Smooth muscle cell (in vitro differentiated cells): ENCODE data around the gene RAB40C. TPM values are rescaled to one million over a fixed set of nuclear protein-coding genes. Genes with fewer than 3 reads are reported as not detected.

ENCODE experiments used
- DNase-seq: peaks from one replicate; lab custom pipeline; 2025; ENCODE audit not compliant: unreplicated experiment; lab: John Stamatoyannopoulos, UW
- H2AFZ ChIP-seq: fragments of 200-600 bp; sonication (generic); 2 replicates; pipeline ENCODE4 v1.6.0; 2016; ENCODE audit warnings: antibody characterized with exemption, low read depth, mild to moderate bottlenecking
- H3F3A ChIP-seq: fragments of 200-600 bp; sonication (generic); 2 replicates; pipeline ENCODE4 v1.6.0; 2017; ENCODE audit warnings: antibody characterized with exemption, low read depth
- H3K27ac ChIP-seq: fragments of 200-600 bp; sonication (generic); 2 replicates; pipeline ENCODE4 v1.5.1; 2016; ENCODE audit warnings: low read depth, mild to moderate bottlenecking
- H3K27me3 ChIP-seq: fragments of 200-600 bp; sonication (generic); 2 replicates; pipeline ENCODE4 v1.6.1; 2016; ENCODE audit warnings: low read depth, mild to moderate bottlenecking
- H3K36me3 ChIP-seq: fragments of 200-600 bp; sonication (generic); 2 replicates; pipeline ENCODE4 v1.5.1; 2016; ENCODE audit warnings: low read depth
- H3K4me1 ChIP-seq: fragments of 200-600 bp; sonication (generic); 2 replicates; pipeline ENCODE4 v1.5.1; 2016; ENCODE audit warnings: low read depth
- H3K4me2 ChIP-seq: fragments of 200-600 bp; sonication (generic); 2 replicates; pipeline ENCODE4 v1.6.0; 2016; ENCODE audit warnings: mild to moderate bottlenecking
- H3K4me3 ChIP-seq: fragments of 200-600 bp; sonication (generic); 2 replicates; pipeline ENCODE4 v1.5.1; 2016; ENCODE audit warnings: mild to moderate bottlenecking
- H3K79me2 ChIP-seq: fragments of 200-600 bp; sonication (generic); 2 replicates; pipeline ENCODE4 v1.6.0; 2016; ENCODE audit warnings: low read depth, mild to moderate bottlenecking
- H3K9ac ChIP-seq: fragments of 200-600 bp; sonication (generic); 2 replicates; pipeline ENCODE4 v1.6.0; 2016; ENCODE audit warnings: low read depth
- H3K9me3 ChIP-seq: fragments of 200-600 bp; sonication (generic); replicated peaks from 2 replicates; pipeline ENCODE4 v1.5.1; 2016; ENCODE audit warnings: low read depth
- H4K20me1 ChIP-seq: fragments of 200-600 bp; sonication (generic); 2 replicates; pipeline ENCODE4 v1.6.0; 2016; ENCODE audit warnings: low read depth
- CTCF ChIP-seq: fragments of 200-600 bp; sonication (generic); IDR thresholded peaks from 2 replicates; pipeline ENCODE4 v1.5.1; 2017; ENCODE audit warnings: borderline replicate concordance, mild to moderate bottlenecking, antibody characterized with exemption; ENCODE audit not compliant: insufficient read depth, poor library complexity, severe bottlenecking
- WGBS: methylation state at CpG from one replicate; pipeline ENCODE4 v1.1.7; 2016; ENCODE audit warnings: low lambda C conversion rate; 5-methylcytosine and 5-hydroxymethylcytosine counted together
- microRNA-seq: library from miRNA; unstranded; fragments of <30 nt; microRNA quantifications from one replicate; pipeline ENCODE4, GENCODE V29; 2016; ENCODE audit warnings: borderline number of aligned reads
- polyA plus RNA-seq: library from polyadenylated mRNA; unstranded; fragments of >200 nt; fragmentation: Nextera tagmentation; extraction: Ambion mirVana; gene quantifications from 2 replicates; pipeline ENCODE4 v1.2.1, GENCODE V29; 2016
- small RNA-seq: library from RNA; depleted of rRNA; stranded (forward); fragments of <200 nt; gene quantifications from one replicate; pipeline ENCODE3, GENCODE V24; 2014
- total RNA-seq: library from RNA; depleted of rRNA; stranded (reverse); fragments of >200 nt; gene quantifications from 2 replicates; pipeline ENCODE4 v1.2.3, GENCODE V29; 2014

Gene RAB40C
- total and polyA plus RNA-seq, 2 experiments from 2014 or later = 21.2 to 28.3 TPM

- no peak overlapping the region for H3K27ac ChIP-seq
- H3K27me3 ChIP-seq = no peaks in the 10 kb centered on the region
- no peaks in the 10 kb centered on the region for H3K36me3 ChIP-seq
- WGBS = 89% methylated on average over 19 of the region's 23 CpGs
- peaks cover 14% of the 10 kb centered on the region for H3K79me2 ChIP-seq
- H3K4me2 ChIP-seq = no peak overlapping the region
- no peak overlapping the region for H2AFZ ChIP-seq
- H3K4me1 ChIP-seq = peaks cover 15% of the 10 kb centered on the region
- peaks cover 31% of the 10 kb centered on the region for H4K20me1 ChIP-seq
- no peak overlapping the region for H3K9ac ChIP-seq
- no peak overlapping the region for H3K4me3 ChIP-seq
- peaks cover 4% of the 10 kb centered on the region for H3F3A ChIP-seq
- TF ChIP-seq CTCF = no peak
- DNase-seq = no peak
- H3K9me3 ChIP-seq = no peaks in the 10 kb centered on the region
Observed at GRCh38 chr16:676913-677312, 87.0 kb downstream of the RAB40C start.

- Histone ChIP-seq H3K27ac (no peak overlapping the region), H3F3A (peaks cover 4% of the 10 kb centered on the region), H3K36me3 (no peaks in the 10 kb centered on the region), H3K4me1 (peaks cover 15% of the 10 kb centered on the region), H3K9me3 (no peaks in the 10 kb centered on the region), H3K27me3 (no peaks in the 10 kb centered on the region), H3K4me2 (no peak overlapping the region), H3K4me3 (no peak overlapping the region), H2AFZ (no peak overlapping the region), H3K9ac (no peak overlapping the region), H3K79me2 (peaks cover 20% of the 10 kb centered on the region), H4K20me1 (peaks cover 31% of the 10 kb centered on the region)
- no peak for TF ChIP-seq CTCF
- DNase-seq = no peak
- 94% methylated on average over 45 of the region's 57 CpGs for WGBS
Observed at GRCh38 chr16:677316-678190, 87.7 kb downstream of the RAB40C start.

- peaks cover 37% of the 10 kb centered on the region for H4K20me1 ChIP-seq
- no peaks in the 10 kb centered on the region for H3K36me3 ChIP-seq
- H3K27ac ChIP-seq = no peak overlapping the region
- WGBS = 95% methylated on average over 19 of the region's 21 CpGs
- peak overlapping the region; percentile 83 for H3K4me2 ChIP-seq
- no peak overlapping the region for H3K4me3 ChIP-seq
- H3K4me1 ChIP-seq = peaks cover 20% of the 10 kb centered on the region
- no peak for TF ChIP-seq CTCF
- no peaks in the 10 kb centered on the region for H3K9me3 ChIP-seq
- H3K9ac ChIP-seq = no peak overlapping the region
- DNase-seq = no peak
- H3K27me3 ChIP-seq = no peaks in the 10 kb centered on the region
- no peak overlapping the region for H2AFZ ChIP-seq
- H3K79me2 ChIP-seq = peaks cover 28% of the 10 kb centered on the region
- peaks cover 4% of the 10 kb centered on the region for H3F3A ChIP-seq
Observed at GRCh38 chr16:678209-678857, 88.5 kb downstream of the RAB40C start.

Small RNA genes lying within 50 kb of the gene (microRNA-seq; reads per million reads assigned to microRNA genes)
- gene MIR3176 = not detected

Small RNA genes lying within 50 kb of the gene (small RNA-seq; reads per million reads assigned to genes)
- gene MIR3176 (0.08 reads per million), gene Z98883.1 (not detected)

Other genes starting within 250 kb of the RAB40C start
- 12.7 and 13.0 TPM in 2 replicates for gene AXIN1, start 237.3 kb upstream of the RAB40C start, total RNA-seq
- gene AXIN1, start 237.3 kb upstream of the RAB40C start, polyA plus RNA-seq = 15.0 and 15.2 TPM in 2 replicates
- 80.8 and 84.6 TPM in 2 replicates for gene MRPL28, start 219.5 kb upstream of the RAB40C start, total RNA-seq
- gene MRPL28, start 219.5 kb upstream of the RAB40C start, polyA plus RNA-seq = 155 and 160 TPM in 2 replicates
- 53.6 and 57.1 TPM in 2 replicates for gene PGAP6, start 208.1 kb upstream of the RAB40C start, total RNA-seq
- 80.0 and 99.9 TPM in 2 replicates for gene PGAP6, start 208.1 kb upstream of the RAB40C start, polyA plus RNA-seq
- 189 and 218 TPM in 2 replicates for gene NME4, start 192.9 kb upstream of the RAB40C start, total RNA-seq
- 421 and 523 TPM in 2 replicates for gene NME4, start 192.9 kb upstream of the RAB40C start, polyA plus RNA-seq
- 7.3 and 18.2 TPM in 2 replicates for gene DECR2, start 188.2 kb upstream of the RAB40C start, total RNA-seq
- gene DECR2, start 188.2 kb upstream of the RAB40C start, polyA plus RNA-seq = 15.4 and 21.2 TPM in 2 replicates
- 9.0 and 19.5 TPM in 2 replicates for gene RAB11FIP3, start 164.4 kb upstream of the RAB40C start, total RNA-seq
- 20.4 and 25.7 TPM in 2 replicates for gene RAB11FIP3, start 164.4 kb upstream of the RAB40C start, polyA plus RNA-seq
- 8.6 and 14.7 TPM in 2 replicates for gene CAPN15, start 62.4 kb upstream of the RAB40C start, total RNA-seq
- gene CAPN15, start 62.4 kb upstream of the RAB40C start, polyA plus RNA-seq = 18.7 and 23.6 TPM in 2 replicates
- gene PRR35, start 29.7 kb upstream of the RAB40C start, total RNA-seq = not detected in 2 replicates
- not detected in 2 replicates for gene PRR35, start 29.7 kb upstream of the RAB40C start, polyA plus RNA-seq
- 0.18 and 0.63 TPM in 2 replicates for gene NHLRC4, start 23.1 kb upstream of the RAB40C start, total RNA-seq
- 0.85 and 2.6 TPM in 2 replicates for gene NHLRC4, start 23.1 kb upstream of the RAB40C start, polyA plus RNA-seq
- gene PIGQ, start 20.1 kb upstream of the RAB40C start, total RNA-seq = 21.0 and 30.1 TPM in 2 replicates
- 45.7 and 51.0 TPM in 2 replicates for gene PIGQ, start 20.1 kb upstream of the RAB40C start, polyA plus RNA-seq
- gene WFIKKN1, start 40.9 kb downstream of the RAB40C start, total RNA-seq = 1.5 TPM in 1 of 2 replicates, not detected in the other
- gene WFIKKN1, start 40.9 kb downstream of the RAB40C start, polyA plus RNA-seq = 0.77 and 0.83 TPM in 2 replicates
- gene METTL26, start 46.2 kb downstream of the RAB40C start, total RNA-seq = 134 and 158 TPM in 2 replicates
- gene METTL26, start 46.2 kb downstream of the RAB40C start, polyA plus RNA-seq = 227 and 238 TPM in 2 replicates
- 7.7 and 11.9 TPM in 2 replicates for gene MCRIP2, start 51.8 kb downstream of the RAB40C start, total RNA-seq
- gene MCRIP2, start 51.8 kb downstream of the RAB40C start, polyA plus RNA-seq = 34.7 and 45.8 TPM in 2 replicates
- 6.8 and 8.4 TPM in 2 replicates for gene WDR90, start 59.3 kb downstream of the RAB40C start, total RNA-seq
- 10.4 and 24.6 TPM in 2 replicates for gene WDR90, start 59.3 kb downstream of the RAB40C start, polyA plus RNA-seq
- 41.4 and 44.5 TPM in 2 replicates for gene RHOT2, start 78.1 kb downstream of the RAB40C start, total RNA-seq
- gene RHOT2, start 78.1 kb downstream of the RAB40C start, polyA plus RNA-seq = 148 and 152 TPM in 2 replicates
- 2.7 and 4.5 TPM in 2 replicates for gene RHBDL1, start 85.6 kb downstream of the RAB40C start, total RNA-seq
- 2.6 and 3.7 TPM in 2 replicates for gene RHBDL1, start 85.6 kb downstream of the RAB40C start, polyA plus RNA-seq
- gene STUB1, start 90.3 kb downstream of the RAB40C start, total RNA-seq = 93.4 and 99.0 TPM in 2 replicates
- gene STUB1, start 90.3 kb downstream of the RAB40C start, polyA plus RNA-seq = 196 and 212 TPM in 2 replicates
- gene JMJD8, start 94.3 kb downstream of the RAB40C start, total RNA-seq = 42.9 and 47.9 TPM in 2 replicates
- gene JMJD8, start 94.3 kb downstream of the RAB40C start, polyA plus RNA-seq = 92.5 and 95.1 TPM in 2 replicates
- gene WDR24, start 100.3 kb downstream of the RAB40C start, total RNA-seq = 4.7 and 10.6 TPM in 2 replicates
- 19.3 and 22.2 TPM in 2 replicates for gene WDR24, start 100.3 kb downstream of the RAB40C start, polyA plus RNA-seq
- 0.76 TPM in 1 of 2 replicates, not detected in the other for gene FBXL16, start 115.7 kb downstream of the RAB40C start, total RNA-seq
- 0.17 TPM in 1 of 2 replicates, not detected in the other for gene FBXL16, start 115.7 kb downstream of the RAB40C start, polyA plus RNA-seq
- 30.6 and 39.6 TPM in 2 replicates for gene METRN, start 125.1 kb downstream of the RAB40C start, total RNA-seq
- gene METRN, start 125.1 kb downstream of the RAB40C start, polyA plus RNA-seq = 170 and 193 TPM in 2 replicates
- gene ANTKMT, start 131.1 kb downstream of the RAB40C start, total RNA-seq = 11.9 and 15.6 TPM in 2 replicates
- gene ANTKMT, start 131.1 kb downstream of the RAB40C start, polyA plus RNA-seq = 39.8 and 40.9 TPM in 2 replicates
- gene CCDC78, start 136.4 kb downstream of the RAB40C start, total RNA-seq = 2.8 TPM in 1 of 2 replicates, not detected in the other
- gene CCDC78, start 136.4 kb downstream of the RAB40C start, polyA plus RNA-seq = 3.4 and 4.7 TPM in 2 replicates
- gene HAGHL, start 137.0 kb downstream of the RAB40C start, total RNA-seq = 3.2 and 15.4 TPM in 2 replicates
- gene HAGHL, start 137.0 kb downstream of the RAB40C start, polyA plus RNA-seq = 23.1 and 24.6 TPM in 2 replicates
- 19.7 and 33.5 TPM in 2 replicates for gene CIAO3, start 150.9 kb downstream of the RAB40C start, total RNA-seq
- 35.6 and 39.6 TPM in 2 replicates for gene CIAO3, start 150.9 kb downstream of the RAB40C start, polyA plus RNA-seq
- 0.18 and 3.7 TPM in 2 replicates for gene MSLN, start 170.7 kb downstream of the RAB40C start, total RNA-seq
- gene MSLN, start 170.7 kb downstream of the RAB40C start, polyA plus RNA-seq = 0.26 and 1.2 TPM in 2 replicates
- 7.8 and 20.8 TPM in 2 replicates for gene RPUSD1, start 198.3 kb downstream of the RAB40C start, total RNA-seq
- 20.8 and 27.4 TPM in 2 replicates for gene RPUSD1, start 198.3 kb downstream of the RAB40C start, polyA plus RNA-seq
- gene CHTF18, start 198.6 kb downstream of the RAB40C start, total RNA-seq = 11.4 and 27.2 TPM in 2 replicates
- 33.2 and 39.8 TPM in 2 replicates for gene CHTF18, start 198.6 kb downstream of the RAB40C start, polyA plus RNA-seq
- not detected in 2 replicates for gene GNG13, start 210.7 kb downstream of the RAB40C start, total RNA-seq
- gene GNG13, start 210.7 kb downstream of the RAB40C start, polyA plus RNA-seq = not detected in 2 replicates